HepG2 (cell line): ENCODE measurements around the gene LMF2. TPM values are rescaled to one million over a fixed set of nuclear protein-coding genes. Genes with fewer than 3 reads are reported as not detected.
A peak's percentile ranks its signal among the peaks of the same experiment; 100 is the strongest.

ENCODE experiments used
- CBFB ChIP-seq: sonication (generic); formaldehyde crosslinking; IDR thresholded peaks from 2 replicates; pipeline ENCODE4 v1.4.0; 2020; ENCODE audit warnings: missing genetic modification reagents
- HNRNPLL ChIP-seq: fragments of 200-400 bp; formaldehyde crosslinking; IDR thresholded peaks from 2 replicates; pipeline ENCODE4 v1.6.1; 2017; ENCODE audit warnings: mild to moderate bottlenecking, low read depth, low read length; ENCODE audit not compliant: poor library complexity, severe bottlenecking
- KIAA2018 ChIP-seq: sonication (generic); formaldehyde crosslinking; IDR thresholded peaks from 2 replicates; pipeline ENCODE4 v1.5.0; 2020; ENCODE audit warnings: mild to moderate bottlenecking, missing genetic modification reagents, borderline replicate concordance
- MIER2 ChIP-seq: IDR thresholded peaks from 2 replicates; pipeline ENCODE4 v1.6.1; 2016; ENCODE audit warnings: missing biosample characterization, missing genetic modification reagents
- NR2F6 ChIP-seq, 2 experiments: IDR thresholded peaks; 2 replicates each; pipeline ENCODE4 v1.6.1; 2016; ENCODE audit warnings: antibody characterized with exemption in 1 of 2, mild to moderate bottlenecking in 1 of 2
- PATZ1 ChIP-seq: sonication (generic); formaldehyde crosslinking; IDR thresholded peaks from 2 replicates; pipeline ENCODE4 v1.4.0; 2020; ENCODE audit warnings: missing genetic modification reagents
- RAD21 ChIP-seq: fragments of 450-650 bp; formaldehyde crosslinking; IDR thresholded peaks from 2 replicates; pipeline ENCODE4 v1.5.0; 2020; ENCODE audit warnings: mild to moderate bottlenecking
- RBFOX2 ChIP-seq: fragments of 200-400 bp; formaldehyde crosslinking; IDR thresholded peaks from 2 replicates; pipeline ENCODE4 v1.6.1; 2017; ENCODE audit warnings: low read depth, mild to moderate bottlenecking, low read length
- SP4 ChIP-seq: sonication (generic); formaldehyde crosslinking; IDR thresholded peaks from 2 replicates; pipeline ENCODE4 v1.8.1; 2023; ENCODE audit warnings: mild to moderate bottlenecking, missing genetic modification reagents
- TFDP2 ChIP-seq: sonication (generic); formaldehyde crosslinking; IDR thresholded peaks from 2 replicates; pipeline ENCODE4 v1.4.0; 2020; ENCODE audit warnings: missing genetic modification reagents
- ZIK1 ChIP-seq: sonication (generic); formaldehyde crosslinking; IDR thresholded peaks from 2 replicates; pipeline ENCODE4 v1.5.0; 2020; ENCODE audit warnings: mild to moderate bottlenecking, low read depth, missing genetic modification reagents, borderline replicate concordance
- ZNF121 ChIP-seq: sonication (generic); formaldehyde crosslinking; IDR thresholded peaks from 2 replicates; pipeline ENCODE4 v1.5.0; 2020; ENCODE audit warnings: mild to moderate bottlenecking, missing genetic modification reagents
- ZNF18 ChIP-seq: sonication (generic); formaldehyde crosslinking; IDR thresholded peaks from 2 replicates; pipeline ENCODE4 v1.8.0; 2022; ENCODE audit warnings: mild to moderate bottlenecking, missing genetic modification reagents; ENCODE audit not compliant: insufficient replicate concordance
- ZNF331 ChIP-seq: sonication (generic); formaldehyde crosslinking; IDR thresholded peaks from 2 replicates; pipeline ENCODE4 v1.4.0; 2020; ENCODE audit warnings: missing genetic modification reagents
- ZNF546 ChIP-seq: sonication (generic); formaldehyde crosslinking; conservative IDR thresholded peaks from 2 replicates; pipeline ENCODE4 v1.8.1; 2023; ENCODE audit warnings: mild to moderate bottlenecking, missing genetic modification reagents
- ZNF772 ChIP-seq: sonication (generic); formaldehyde crosslinking; IDR thresholded peaks from 2 replicates; pipeline ENCODE4 v1.5.0; 2020; ENCODE audit warnings: mild to moderate bottlenecking, missing genetic modification reagents
- ZNF777 ChIP-seq: sonication (generic); formaldehyde crosslinking; IDR thresholded peaks from 2 replicates; pipeline ENCODE4 v1.4.0; 2020; ENCODE audit warnings: missing genetic modification reagents
- polyA plus RNA-seq, 8 experiments: library from polyadenylated mRNA; depleted of rRNA in 3 of 8; stranded (reverse) in 7 of 8; unstranded in 1 of 8; fragments of >200 nt; fragmentation: Illumina TruSeq in 4 of 8; extraction: Trizol in 4 of 8; gene quantifications; 2 replicates each; pipeline versions ENCODE4 v1.2.1 to v1.2.3, GENCODE V29; 2011 to 2016; ENCODE audit warnings: low read depth in 4 of 8, missing spikeins in 1 of 8, mixed read lengths in 1 of 8; ENCODE audit not compliant: insufficient read depth in 1 of 8
- total RNA-seq, 5 experiments: library from RNA; depleted of rRNA; stranded (reverse); fragments of >200 nt; fragmentation: Illumina TruSeq; extraction: Trizol; gene quantifications; 2 replicates each; pipeline ENCODE4 v1.2.3, GENCODE V29; 2016; ENCODE audit warnings: low read depth in 1 of 5

LMF2 gene
- total and polyA plus RNA-seq, 2 of the 13 experiments (the other 11 are each of a cell fraction or from before 2014, with no cell fraction given) = 23.3 to 30.6 TPM

GRCh38 chr22:50498322-50498890 is 9.1 kb downstream of the LMF2 start (continued):
- TF ChIP-seq PATZ1 (CRISPR knock-in tag) = peak; percentile 62
- 0 out of 2 replicates have a peak, but pooled peaks have one; percentile 13 for TF ChIP-seq ZNF772 (CRISPR knock-in tag)
- TF ChIP-seq KIAA2018 = no peak
- no peak for TF ChIP-seq RBFOX2
- TF ChIP-seq ZIK1 (CRISPR knock-in tag) = no peak
- no peak for TF ChIP-seq ZNF121 (CRISPR knock-in tag)
- TF ChIP-seq CBFB (CRISPR knock-in tag) = no peak
- TF ChIP-seq ZNF18 (CRISPR knock-in tag) = no peak
- no peak for TF ChIP-seq HNRNPLL
- TF ChIP-seq ZNF777 (CRISPR knock-in tag) = peak; percentile 43; the same call in 1 of the 2 replicates
- peak; percentile 14; the same call in 1 of the 2 replicates for TF ChIP-seq TFDP2
- peak; percentile 72 for TF ChIP-seq MIER2
- TF ChIP-seq RAD21 (CRISPR knock-in tag) = peak; percentile 55
- no peak for TF ChIP-seq ZNF546 (CRISPR knock-in tag)
- TF ChIP-seq NR2F6 (IDR thresholded peaks at IDR 0.05) = peak; percentile 73
- peak; percentile 75 for TF ChIP-seq NR2F6 (CRISPR knock-in tag; IDR thresholded peaks at IDR 0.05)
- 0 out of 2 replicates have a peak, but pooled peaks have one; percentile 25 for TF ChIP-seq SP4
- TF ChIP-seq ZNF331 (CRISPR knock-in tag) = no peak
